WERI-Rb-1 (cell line): ENCODE results near the gene SAMD7.

Source experiments
- DNase-seq: peaks from one replicate; pipeline ENCODE4 v3.0.0-alpha.2; 2020
- H3K27ac ChIP-seq: fragments of 250-450 bp; sonication (Bioruptor Pico); 2 replicates; pipeline ENCODE4 v1.5.1; 2020; ENCODE audit warnings: mild to moderate bottlenecking, moderate library complexity
- H3K27me3 ChIP-seq: fragments of 250-450 bp; sonication (Bioruptor Pico); 2 replicates; pipeline ENCODE4 v1.5.1; 2021; ENCODE audit warnings: mild to moderate bottlenecking, low read depth, moderate library complexity; ENCODE audit not compliant: insufficient read depth, severe bottlenecking
- H3K36me3 ChIP-seq: fragments of 250-450 bp; sonication (Bioruptor Pico); 2 replicates; pipeline ENCODE4 v1.5.1; 2020; ENCODE audit warnings: mild to moderate bottlenecking, moderate library complexity
- H3K4me3 ChIP-seq: 2 replicates; pipeline ENCODE4 v1.5.1; 2011; ENCODE audit warnings: low read depth, mild to moderate bottlenecking, control low read depth, low read length
- H3K9me3 ChIP-seq: fragments of 250-450 bp; sonication (Bioruptor Pico); 2 replicates; pipeline ENCODE4 v1.5.1; 2021; ENCODE audit warnings: mild to moderate bottlenecking, moderate library complexity; ENCODE audit not compliant: severe bottlenecking
- CTCF ChIP-seq: IDR thresholded peaks from 2 replicates; pipeline ENCODE4 v1.5.1; 2011; ENCODE audit warnings: low read depth, mild to moderate bottlenecking, control low read depth, inconsistent platforms, low read length

Gene SAMD7

GRCh38 chr3:169895072-169895471 lies 16.3 kb upstream of the SAMD7 start:
- Histone ChIP-seq H3K36me3 (no peaks in the 10 kb centered on the region), H3K4me3 (no peak overlapping the region), H3K9me3 (no peaks in the 10 kb centered on the region), H3K27ac (no peak overlapping the region), H3K27me3 (no peaks in the 10 kb centered on the region)
- DNase-seq: no peak
- no peak for TF ChIP-seq CTCF

DNA sequence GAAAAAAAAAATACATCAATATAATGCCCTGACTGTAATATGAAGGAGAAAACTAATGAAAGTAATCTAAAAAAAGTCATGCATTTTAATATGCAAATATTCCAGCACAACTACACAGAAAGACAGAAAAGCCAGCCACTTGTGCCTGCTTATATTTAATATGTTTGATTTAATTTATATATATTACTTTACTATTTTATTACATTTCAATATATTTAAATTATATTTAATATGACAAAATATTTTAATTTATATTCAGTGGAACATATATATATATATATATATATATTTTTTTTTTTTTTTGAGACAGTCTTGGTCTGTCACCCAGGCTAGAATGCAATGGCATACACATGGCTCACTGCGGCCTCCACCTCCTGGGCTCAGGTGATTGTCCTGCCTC lies 14.1 kb upstream of the SAMD7 start:
- DNase-seq: no peak
- H3K9me3 ChIP-seq: peaks cover 14% of the 10 kb centered on the region
- no peak for TF ChIP-seq CTCF
- no peak overlapping the region for H3K27ac ChIP-seq
- no peak overlapping the region for H3K4me3 ChIP-seq
- H3K36me3 ChIP-seq: no peaks in the 10 kb centered on the region
- H3K27me3 ChIP-seq: no peaks in the 10 kb centered on the region

DNA sequence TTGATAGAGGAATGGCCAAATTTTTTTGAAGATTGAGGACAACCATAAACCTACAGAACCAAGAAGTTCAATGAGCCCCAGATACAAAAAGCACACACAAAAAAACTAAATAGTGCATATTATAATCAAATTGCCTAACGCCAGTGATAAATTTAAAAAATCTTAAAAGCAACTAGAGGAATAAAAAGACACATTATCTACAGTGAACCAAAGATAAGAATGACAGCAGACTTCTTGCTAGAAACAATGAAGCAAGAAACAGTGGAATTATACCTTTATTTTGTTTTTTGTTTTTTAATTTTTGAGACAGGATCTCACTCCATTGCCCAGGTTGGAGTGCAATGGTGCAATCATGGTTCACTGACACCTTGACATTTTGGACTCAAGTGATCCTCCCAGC lies 9.9 kb upstream of the SAMD7 start:
- H3K27ac ChIP-seq: no peak overlapping the region
- H3K36me3 ChIP-seq: no peaks in the 10 kb centered on the region
- no peak for TF ChIP-seq CTCF
- DNase-seq: no peak
- H3K4me3 ChIP-seq: no peak overlapping the region
- H3K9me3 ChIP-seq: peaks cover 16% of the 10 kb centered on the region
- H3K27me3 ChIP-seq: peaks cover under 1% of the 10 kb centered on the region

GRCh38 chr3:169905404-169905803 lies 6.0 kb upstream of the SAMD7 start:
- H3K36me3 ChIP-seq: no peaks in the 10 kb centered on the region
- peaks cover 18% of the 10 kb centered on the region for H3K27me3 ChIP-seq
- H3K4me3 ChIP-seq: no peak overlapping the region
- no peak for DNase-seq
- TF ChIP-seq CTCF: no peak
- peaks cover 16% of the 10 kb centered on the region for H3K9me3 ChIP-seq
- H3K27ac ChIP-seq: no peak overlapping the region

- Histone ChIP-seq H3K27me3 (peaks cover 35% of the 10 kb centered on the region), H3K36me3 (no peaks in the 10 kb centered on the region), H3K9me3 (no peaks in the 10 kb centered on the region), H3K27ac (no peak overlapping the region), H3K4me3 (no peak overlapping the region)
- no peak for TF ChIP-seq CTCF
- no peak for DNase-seq
Measured at GRCh38 chr3:169907476-169907875, 3.9 kb upstream of the SAMD7 start.

DNA sequence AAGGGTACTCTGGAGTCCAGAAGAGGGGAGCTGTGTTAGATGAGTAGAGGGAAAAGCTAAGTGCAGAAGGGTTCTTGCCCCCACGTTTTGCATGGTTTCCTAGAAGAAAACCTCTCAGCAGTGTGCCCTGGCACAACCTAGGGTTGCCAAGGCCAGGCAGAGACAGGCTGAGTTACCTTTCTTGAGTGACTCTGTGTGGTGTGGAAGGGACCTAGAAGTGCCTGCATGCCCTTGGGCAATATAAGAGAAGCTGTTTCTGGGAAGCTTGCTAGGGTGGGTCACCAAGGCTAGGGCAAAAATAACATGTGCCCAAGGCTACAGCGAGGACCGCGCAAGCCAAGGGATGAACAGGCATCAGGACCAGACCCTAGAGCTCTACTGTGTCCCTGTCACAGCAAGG lies 3.4 kb upstream of the SAMD7 start:
- peaks cover 39% of the 10 kb centered on the region for H3K27me3 ChIP-seq
- no peaks in the 10 kb centered on the region for H3K9me3 ChIP-seq
- no peak overlapping the region for H3K27ac ChIP-seq
- H3K4me3 ChIP-seq: no peak overlapping the region
- TF ChIP-seq CTCF: no peak
- no peaks in the 10 kb centered on the region for H3K36me3 ChIP-seq
- no peak for DNase-seq
